ENCODE results near the gene FBXL19.

DNA sequence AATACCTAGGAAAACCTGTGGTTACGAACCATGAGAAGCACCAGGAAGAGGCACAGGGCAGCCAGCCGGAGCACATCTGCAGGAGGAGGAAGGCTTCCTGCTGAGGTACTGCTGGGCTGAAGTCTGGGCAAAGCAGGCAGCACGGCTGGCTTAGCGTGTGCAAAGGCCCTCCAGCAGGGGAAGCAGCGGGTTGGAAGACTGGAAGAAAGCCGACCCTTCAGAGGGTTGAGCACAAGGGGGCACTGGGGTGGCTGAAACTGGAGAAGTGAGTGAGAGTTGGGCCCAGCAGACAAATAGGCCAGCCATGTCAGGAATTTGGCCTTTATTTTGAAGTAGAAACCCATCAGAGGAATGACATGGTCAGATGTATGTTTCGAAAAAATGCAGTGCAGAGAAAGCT is 49.5 kb downstream of the FBXL19 start:
- TF ChIP-seq, protein P1, sequence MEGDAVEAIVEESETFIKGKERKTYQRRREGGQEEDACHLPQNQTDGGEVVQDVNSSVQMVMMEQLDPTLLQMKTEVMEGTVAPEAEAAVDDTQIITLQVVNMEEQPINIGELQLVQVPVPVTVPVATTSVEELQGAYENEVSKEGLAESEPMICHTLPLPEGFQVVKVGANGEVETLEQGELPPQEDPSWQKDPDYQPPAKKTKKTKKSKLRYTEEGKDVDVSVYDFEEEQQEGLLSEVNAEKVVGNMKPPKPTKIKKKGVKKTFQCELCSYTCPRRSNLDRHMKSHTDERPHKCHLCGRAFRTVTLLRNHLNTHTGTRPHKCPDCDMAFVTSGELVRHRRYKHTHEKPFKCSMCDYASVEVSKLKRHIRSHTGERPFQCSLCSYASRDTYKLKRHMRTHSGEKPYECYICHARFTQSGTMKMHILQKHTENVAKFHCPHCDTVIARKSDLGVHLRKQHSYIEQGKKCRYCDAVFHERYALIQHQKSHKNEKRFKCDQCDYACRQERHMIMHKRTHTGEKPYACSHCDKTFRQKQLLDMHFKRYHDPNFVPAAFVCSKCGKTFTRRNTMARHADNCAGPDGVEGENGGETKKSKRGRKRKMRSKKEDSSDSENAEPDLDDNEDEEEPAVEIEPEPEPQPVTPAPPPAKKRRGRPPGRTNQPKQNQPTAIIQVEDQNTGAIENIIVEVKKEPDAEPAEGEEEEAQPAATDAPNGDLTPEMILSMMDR (IDR thresholded peaks at IDR 0.05) = no peak
- no peak for TF ChIP-seq POLR2A (IDR thresholded peaks at IDR 0.05)
- TF ChIP-seq POLR2AphosphoS5 (IDR thresholded peaks at IDR 0.05; ENCODE audit: insufficient read depth in 1 of 2, low read depth in 1 of 2) = no peak

Data from vagina (tissue), 2 donors.